GM12874 (cell line): ENCODE results near the gene HOXC11.

ENCODE experiments used
- CTCF ChIP-seq: IDR thresholded peaks from 2 replicates; pipeline ENCODE4 v1.5.1; 2011; ENCODE audit warnings: low read depth, mild to moderate bottlenecking, control low read depth, low read length, moderate library complexity; ENCODE audit not compliant: insufficient read depth

The HOXC11 gene

GRCh38 chr12:53973236-53974042 is 513 bp downstream of the HOXC11 start:
- TF ChIP-seq CTCF, result no peak

- no peak for TF ChIP-seq CTCF
Observed at GRCh38 chr12:53974084-53975063, 1.4 kb downstream of the HOXC11 start, which contains the start of gene HOTAIR. Gene HOTAIR (minus strand): TSS chr12:53974954.

GRCh38 chr12:53975064-53975471 is 2.1 kb downstream of the HOXC11 start:
- TF ChIP-seq CTCF, result no peak

GRCh38 chr12:53975479-53976152 is 2.7 kb downstream of the HOXC11 start:
- TF ChIP-seq CTCF, result no peak

- no peak for TF ChIP-seq CTCF
Observed at GRCh38 chr12:53976172-53976822, 3.4 kb downstream of the HOXC11 start.

GRCh38 chr12:53976823-53977595 is 4.1 kb downstream of the HOXC11 start:
- no peak for TF ChIP-seq CTCF
